ENCODE measurements around the gene ITIH4.

The ITIH4 gene

DNA sequence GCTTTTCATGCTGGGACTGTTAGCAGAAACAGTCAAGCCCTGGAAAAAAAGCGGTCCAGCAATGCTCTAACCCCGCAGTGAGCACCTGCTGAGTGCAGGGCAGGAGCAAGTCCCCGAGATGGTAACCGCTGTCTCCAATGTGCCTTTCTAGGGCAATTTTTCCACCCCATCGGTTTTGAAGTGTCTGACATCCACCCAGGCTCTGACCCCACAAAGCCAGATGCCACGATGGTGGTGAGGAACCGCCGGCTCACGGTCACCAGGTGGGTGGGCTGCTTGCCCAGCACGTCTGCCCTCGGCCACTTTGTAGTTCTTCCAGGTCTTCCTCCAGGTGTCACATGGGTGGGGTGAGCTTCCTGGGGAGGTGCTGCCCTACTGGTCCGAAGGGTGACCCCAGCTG, 39.1 kb downstream of the ITIH4 start:
- no peak for TF ChIP-seq EZH2phosphoT487 (IDR thresholded peaks at IDR 0.05; ENCODE audit: low read depth)
- TF ChIP-seq, protein P1, sequence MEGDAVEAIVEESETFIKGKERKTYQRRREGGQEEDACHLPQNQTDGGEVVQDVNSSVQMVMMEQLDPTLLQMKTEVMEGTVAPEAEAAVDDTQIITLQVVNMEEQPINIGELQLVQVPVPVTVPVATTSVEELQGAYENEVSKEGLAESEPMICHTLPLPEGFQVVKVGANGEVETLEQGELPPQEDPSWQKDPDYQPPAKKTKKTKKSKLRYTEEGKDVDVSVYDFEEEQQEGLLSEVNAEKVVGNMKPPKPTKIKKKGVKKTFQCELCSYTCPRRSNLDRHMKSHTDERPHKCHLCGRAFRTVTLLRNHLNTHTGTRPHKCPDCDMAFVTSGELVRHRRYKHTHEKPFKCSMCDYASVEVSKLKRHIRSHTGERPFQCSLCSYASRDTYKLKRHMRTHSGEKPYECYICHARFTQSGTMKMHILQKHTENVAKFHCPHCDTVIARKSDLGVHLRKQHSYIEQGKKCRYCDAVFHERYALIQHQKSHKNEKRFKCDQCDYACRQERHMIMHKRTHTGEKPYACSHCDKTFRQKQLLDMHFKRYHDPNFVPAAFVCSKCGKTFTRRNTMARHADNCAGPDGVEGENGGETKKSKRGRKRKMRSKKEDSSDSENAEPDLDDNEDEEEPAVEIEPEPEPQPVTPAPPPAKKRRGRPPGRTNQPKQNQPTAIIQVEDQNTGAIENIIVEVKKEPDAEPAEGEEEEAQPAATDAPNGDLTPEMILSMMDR (IDR thresholded peaks at IDR 0.05; ENCODE audit: low read depth, low read length): no peak
- H3K9ac ChIP-seq (ENCODE audit: low read length): no peak overlapping the region

GRCh38 chr3:52790741-52791140, 39.7 kb downstream of the ITIH4 start:
- no peaks in the 10 kb centered on the region for H3K27me3 ChIP-seq (ENCODE audit: low read depth, low read length)
- no peaks in the 10 kb centered on the region for H3K36me3 ChIP-seq (replicated peaks; ENCODE audit: low read depth, low read length)
- no peak overlapping the region for H3K27ac ChIP-seq (ENCODE audit: low read length)
- no peak overlapping the region for H3K4me3 ChIP-seq (ENCODE audit: low read length)
- H3K79me2 ChIP-seq (ENCODE audit: low read length): no peaks in the 10 kb centered on the region
- no peak overlapping the region for H3K9ac ChIP-seq (ENCODE audit: low read length)
- no peaks in the 10 kb centered on the region for H4K20me1 ChIP-seq (ENCODE audit: insufficient read depth, low read length)
- TF ChIP-seq, protein P1 (IDR thresholded peaks at IDR 0.05; ENCODE audit: low read depth, low read length): no peak
- TF ChIP-seq EZH2phosphoT487 (IDR thresholded peaks at IDR 0.05; ENCODE audit: low read depth): no peak
- H3K4me2 ChIP-seq (ENCODE audit: low read length): no peak overlapping the region
- H3K4me1 ChIP-seq (ENCODE audit: low read length): 0 out of 2 replicates have a peak, but pooled peaks cover 4% of the 10 kb centered on the region
- no peaks in the 10 kb centered on the region for H3K9me3 ChIP-seq (ENCODE audit: insufficient read depth, low read length)
- no peak overlapping the region for H2AFZ ChIP-seq (ENCODE audit: low read depth, low read length)

More for the DNA sequence above, 39.1 kb downstream of the ITIH4 start:
- Histone ChIP-seq H2AFZ (ENCODE audit: low read depth, low read length) (no peak overlapping the region), H4K20me1 (ENCODE audit: insufficient read depth, low read length) (no peaks in the 10 kb centered on the region), H3K4me1 (ENCODE audit: low read length) (0 out of 2 replicates have a peak, but pooled peaks cover 4% of the 10 kb centered on the region), H3K36me3 (replicated peaks; ENCODE audit: low read depth, low read length) (no peaks in the 10 kb centered on the region), H3K4me2 (ENCODE audit: low read length) (no peak overlapping the region), H3K27me3 (ENCODE audit: low read depth, low read length) (no peaks in the 10 kb centered on the region), H3K4me3 (ENCODE audit: low read length) (no peak overlapping the region), H3K79me2 (ENCODE audit: low read length) (no peaks in the 10 kb centered on the region), H3K27ac (ENCODE audit: low read length) (no peak overlapping the region), H3K9me3 (ENCODE audit: insufficient read depth, low read length) (no peaks in the 10 kb centered on the region)

GRCh38 chr3:52790337-52790736, 40.1 kb downstream of the ITIH4 start:
- Histone ChIP-seq H3K79me2 (ENCODE audit: low read length) (no peaks in the 10 kb centered on the region), H2AFZ (ENCODE audit: low read depth, low read length) (no peak overlapping the region), H3K36me3 (replicated peaks; ENCODE audit: low read depth, low read length) (no peaks in the 10 kb centered on the region), H3K9ac (ENCODE audit: low read length) (no peak overlapping the region), H3K27me3 (ENCODE audit: low read depth, low read length) (no peaks in the 10 kb centered on the region), H3K4me2 (ENCODE audit: low read length) (no peak overlapping the region), H3K4me3 (ENCODE audit: low read length) (no peak overlapping the region), H3K27ac (ENCODE audit: low read length) (no peak overlapping the region), H4K20me1 (ENCODE audit: insufficient read depth, low read length) (no peaks in the 10 kb centered on the region), H3K4me1 (ENCODE audit: low read length) (0 out of 2 replicates have a peak, but pooled peaks cover 4% of the 10 kb centered on the region), H3K9me3 (ENCODE audit: insufficient read depth, low read length) (no peaks in the 10 kb centered on the region)
- TF ChIP-seq, protein P1 (IDR thresholded peaks at IDR 0.05; ENCODE audit: low read depth, low read length): no peak

DNA sequence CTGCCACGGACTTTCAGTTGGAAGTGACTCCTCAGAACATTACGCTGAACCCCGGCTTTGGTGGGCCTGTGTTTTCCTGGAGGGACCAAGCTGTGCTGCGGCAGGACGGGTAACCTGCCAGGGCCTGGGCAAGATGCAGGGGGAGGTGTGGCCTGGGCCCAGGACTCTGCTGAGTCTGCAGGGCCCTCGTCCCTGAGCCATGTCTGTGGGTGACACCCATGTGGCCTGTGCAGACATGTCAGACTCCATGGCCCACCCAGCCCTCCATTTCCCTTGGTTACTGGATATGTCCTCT, 40.8 kb downstream of the ITIH4 start:
- H3K27ac ChIP-seq (ENCODE audit: low read length): no peak overlapping the region
- no peak overlapping the region for H3K4me2 ChIP-seq (ENCODE audit: low read length)
- H3K9ac ChIP-seq (ENCODE audit: low read length): no peak overlapping the region
- H2AFZ ChIP-seq (ENCODE audit: low read depth, low read length): no peak overlapping the region
- no peaks in the 10 kb centered on the region for H3K27me3 ChIP-seq (ENCODE audit: low read depth, low read length)
- H4K20me1 ChIP-seq (ENCODE audit: insufficient read depth, low read length): no peaks in the 10 kb centered on the region
- H3K36me3 ChIP-seq (replicated peaks; ENCODE audit: low read depth, low read length): no peaks in the 10 kb centered on the region
- H3K9me3 ChIP-seq (ENCODE audit: insufficient read depth, low read length): no peaks in the 10 kb centered on the region
- TF ChIP-seq EZH2phosphoT487 (IDR thresholded peaks at IDR 0.05; ENCODE audit: low read depth): no peak
- no peak overlapping the region for H3K4me3 ChIP-seq (ENCODE audit: low read length)
- 0 out of 2 replicates have a peak, but pooled peaks cover 4% of the 10 kb centered on the region for H3K4me1 ChIP-seq (ENCODE audit: low read length)
- no peaks in the 10 kb centered on the region for H3K79me2 ChIP-seq (ENCODE audit: low read length)

Data from OCI-LY3 (cell line).